Medulla oblongata (tissue), 1 donor: ENCODE measurements around the gene LEAP2.
"Not testable (repeated sequence)": the region's sequence is repeated elsewhere in the genome, so short reads cannot be mapped to it uniquely, and the experiment has no call there.

Experiments
- DNase-seq: peaks from one replicate; pipeline ENCODE4 v3.0.0-alpha.2; 2015; ENCODE audit errors: extremely low spot score

Gene LEAP2

GRCh38 chr5:132840896-132841295, 32.6 kb upstream of the LEAP2 start:
- no peak for DNase-seq

- DNase-seq, result no peak
These were observed 32.2 kb upstream of the LEAP2 start for GRCh38 chr5:132841305-132841704.

- DNase-seq, result no peak
These were observed 25.2 kb upstream of the LEAP2 start for GRCh38 chr5:132848270-132848669.

- no peak for DNase-seq
These were observed 24.1 kb upstream of the LEAP2 start for GRCh38 chr5:132849347-132849746.

GRCh38 chr5:132850066-132850465, 23.4 kb upstream of the LEAP2 start:
- no peak for DNase-seq

- DNase-seq, result no peak
These were observed 20.1 kb upstream of the LEAP2 start for GRCh38 chr5:132853323-132853722.

GRCh38 chr5:132853790-132854189, 19.7 kb upstream of the LEAP2 start:
- DNase-seq, result no peak

- no peak for DNase-seq
These were observed 19.2 kb upstream of the LEAP2 start for GRCh38 chr5:132854301-132854700.

- DNase-seq, result not testable (repeated sequence)
These were observed 18.5 kb upstream of the LEAP2 start for GRCh38 chr5:132854992-132855391.

GRCh38 chr5:132856011-132856410, 17.5 kb upstream of the LEAP2 start:
- DNase-seq, result no peak

- no peak for DNase-seq
These were observed 13.5 kb upstream of the LEAP2 start for GRCh38 chr5:132859889-132860437.

GRCh38 chr5:132860742-132861141, 12.7 kb upstream of the LEAP2 start:
- no peak for DNase-seq

- peak; percentile 24 for DNase-seq
These were observed 7.7 kb upstream of the LEAP2 start for GRCh38 chr5:132865668-132866341.

GRCh38 chr5:132866342-132867045, 7.0 kb upstream of the LEAP2 start, which contains the start of the genes GDF9 and UQCRQ:
TSS of gene GDF9 (minus strand) at chr5:132866469. CDS start at chr5:132864533, 1,936 bp downstream.
TSS of gene UQCRQ (plus strand) at chr5:132866642. CDS start at chr5:132866882, 240 bp downstream.
- DNase-seq, result peak; percentile 100

- DNase-seq, result no peak
These were observed 6.4 kb upstream of the LEAP2 start for GRCh38 chr5:132867046-132867451.

- DNase-seq, result no peak
These were observed 4.7 kb upstream of the LEAP2 start for GRCh38 chr5:132868754-132869153.

- DNase-seq, result no peak
These were observed 2.7 kb upstream of the LEAP2 start for GRCh38 chr5:132870801-132871200.

- no peak for DNase-seq
These were observed 1.8 kb upstream of the LEAP2 start for GRCh38 chr5:132871459-132872284.

GRCh38 chr5:132872788-132873118, 715 bp upstream of the LEAP2 start:
- DNase-seq, result no peak

GRCh38 chr5:132873930-132874271, 433 bp downstream of the LEAP2 start:
- DNase-seq, result no peak

GRCh38 chr5:132876020-132876759, 2.7 kb downstream of the LEAP2 start:
- no peak for DNase-seq

- DNase-seq, result peak; percentile 68
These were observed 4.0 kb downstream of the LEAP2 start for GRCh38 chr5:132877466-132877865.
